GM19025 (cell line): ENCODE measurements around the gene ENTPD3.
"Not testable (repeated sequence)": the region's sequence is repeated elsewhere in the genome, so short reads cannot be mapped to it uniquely, and the experiment has no call there.

Experiments used
- ATAC-seq: cut with Tn5 transposase; IDR thresholded peaks from one replicate; pipeline ENCODE4 v1.9.1; 2021; ENCODE audit warnings: mild to moderate bottlenecking, low read depth, moderate library complexity; ENCODE audit not compliant: unreplicated experiment

ENTPD3 gene

DNA sequence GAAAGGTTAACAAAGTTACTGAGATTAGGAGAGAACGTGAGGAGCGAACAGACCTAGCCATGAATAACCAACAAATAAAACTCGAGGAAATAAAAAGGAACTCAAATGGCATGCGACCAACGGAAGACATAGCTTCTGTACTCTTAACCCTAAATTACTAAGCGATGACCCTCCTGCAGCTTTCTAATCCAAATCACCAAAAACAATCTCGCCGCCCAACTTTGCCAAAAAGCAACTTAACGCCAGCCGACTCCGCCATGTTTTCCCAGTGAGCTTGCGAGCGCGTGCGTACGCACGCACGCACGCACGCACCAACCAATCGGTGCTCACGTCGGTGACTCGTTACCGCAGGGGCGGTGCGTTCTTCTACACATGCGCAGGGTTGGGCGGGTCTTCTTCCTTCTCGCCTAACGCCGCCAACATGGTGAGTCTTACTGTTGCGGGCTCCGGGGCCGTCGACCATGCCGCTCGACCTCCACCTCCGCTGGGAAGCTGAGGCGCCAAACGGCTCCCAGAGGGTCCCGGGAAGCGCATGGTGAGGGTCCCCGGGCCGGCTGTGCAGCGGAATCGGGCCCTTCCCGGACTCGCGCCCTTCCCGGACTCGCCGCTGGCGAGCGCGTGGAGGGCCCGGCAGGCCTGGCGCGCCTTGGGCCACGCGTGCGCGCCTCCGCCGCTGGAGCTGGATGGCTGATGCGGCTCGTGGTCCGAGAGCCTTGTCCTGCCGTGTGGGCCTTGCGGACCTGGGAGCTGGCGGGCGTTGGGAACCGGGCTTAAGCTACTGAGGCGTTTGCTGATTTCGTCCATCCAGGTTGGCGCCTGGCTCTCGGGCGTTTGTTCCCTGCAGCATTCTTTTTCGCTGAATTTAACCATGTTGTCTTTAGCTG is 70.2 kb downstream of the ENTPD3 start, which contains the start of gene RPL14:
TSS of gene RPL14 (plus strand) at position 400 of the 884 bp plus-strand sequence. CDS start at position 533, 133 bp downstream.
- peak; percentile 62 for ATAC-seq

- ATAC-seq, result no peak
Observed at GRCh38 chr3:40458473-40458872, 71.5 kb downstream of the ENTPD3 start.

DNA sequence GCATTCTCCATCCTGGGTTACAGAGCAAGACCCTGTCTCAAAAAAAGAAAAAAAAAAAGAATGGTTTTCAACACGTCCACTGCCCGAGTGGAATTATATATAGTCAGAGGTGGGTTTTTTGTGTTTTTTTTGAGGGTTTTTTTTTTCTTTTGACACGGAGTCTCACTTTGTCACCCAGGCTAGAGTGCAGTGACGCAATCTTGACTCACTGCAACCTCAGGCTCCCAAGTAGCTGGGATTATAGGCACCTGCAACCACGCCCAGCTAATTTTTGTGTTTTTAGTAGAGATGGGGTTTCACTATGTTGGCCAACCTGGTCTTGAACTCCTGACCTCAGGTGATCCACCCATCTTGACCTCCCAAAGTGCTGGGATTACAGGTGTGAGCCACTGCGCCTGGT is 73.5 kb downstream of the ENTPD3 start:
- ATAC-seq, result not testable (repeated sequence)

DNA sequence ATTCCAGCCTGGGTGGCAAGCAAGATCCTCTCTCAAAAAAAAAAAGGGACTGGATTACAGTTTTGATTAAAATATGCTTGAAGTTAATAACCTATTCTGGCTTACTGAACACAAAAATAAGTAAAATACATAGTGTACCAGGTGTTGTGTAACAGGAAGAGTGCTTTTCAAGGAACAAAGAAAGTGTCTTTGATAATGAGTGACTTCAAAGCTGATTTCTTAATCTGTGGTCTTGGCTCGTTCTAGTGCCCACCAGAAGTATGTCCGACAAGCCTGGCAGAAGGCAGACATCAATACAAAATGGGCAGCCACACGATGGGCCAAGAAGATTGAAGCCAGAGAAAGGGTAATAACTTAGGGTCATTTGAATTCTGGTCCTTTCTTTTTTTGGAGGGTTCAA is 74.2 kb downstream of the ENTPD3 start:
- ATAC-seq, result no peak

GRCh38 chr3:40462838-40463237 is 75.9 kb downstream of the ENTPD3 start:
- ATAC-seq, result not testable (repeated sequence)

DNA sequence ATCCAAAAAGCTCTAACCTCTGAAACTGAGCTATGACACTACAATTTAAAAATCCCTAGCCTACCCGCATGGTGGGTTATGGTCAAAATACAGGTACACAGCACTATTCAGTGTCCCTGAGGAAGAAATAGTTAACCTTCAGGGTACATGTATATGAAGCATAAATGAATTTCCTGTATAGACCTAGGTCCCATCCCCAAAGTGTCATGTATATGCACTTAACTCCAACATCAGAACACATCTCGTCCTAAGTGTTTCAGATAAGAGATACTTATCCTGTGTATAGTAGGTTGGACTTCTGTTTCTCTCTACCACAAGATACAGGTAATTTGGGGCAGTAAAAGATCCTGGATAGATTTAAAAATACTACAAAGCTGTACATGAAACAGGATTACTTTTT is 76.6 kb downstream of the ENTPD3 start:
- ATAC-seq, result no peak

DNA sequence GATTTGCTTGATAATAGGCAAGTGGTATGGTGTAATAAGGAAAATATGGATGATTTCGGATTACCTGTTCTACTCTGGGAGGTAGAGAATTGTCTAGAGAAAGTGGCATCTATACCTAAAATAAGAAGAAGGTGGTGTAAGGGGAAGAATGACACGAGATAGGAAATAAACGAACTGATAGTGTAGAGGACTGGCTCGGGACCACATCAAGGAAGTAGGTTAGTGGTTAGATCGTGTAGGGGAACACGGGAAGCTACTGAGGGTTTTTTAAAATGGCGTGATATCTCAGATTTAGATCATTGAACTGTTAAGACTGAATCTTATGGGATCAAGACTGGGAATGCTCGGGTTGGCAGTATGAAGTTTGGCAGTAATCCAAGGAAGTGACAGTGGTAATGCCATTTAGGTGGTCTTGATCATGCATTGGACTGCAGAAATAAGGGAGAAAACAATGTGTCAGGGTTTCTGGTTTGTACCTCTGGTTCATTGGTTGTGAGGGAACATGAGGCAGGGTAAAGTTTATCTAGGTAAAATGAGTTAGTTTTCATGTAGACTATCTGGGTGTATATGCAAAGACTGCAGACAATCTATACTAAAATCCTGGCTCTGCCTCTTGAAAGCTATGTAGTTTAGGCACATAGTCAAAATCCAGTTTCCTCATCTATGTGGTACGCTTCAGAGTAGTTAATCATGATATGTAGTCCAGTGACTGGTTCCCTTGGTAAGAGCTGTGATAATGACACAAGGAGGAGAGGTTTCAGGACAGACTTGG is 77.5 kb downstream of the ENTPD3 start:
- ATAC-seq, result no peak

DNA sequence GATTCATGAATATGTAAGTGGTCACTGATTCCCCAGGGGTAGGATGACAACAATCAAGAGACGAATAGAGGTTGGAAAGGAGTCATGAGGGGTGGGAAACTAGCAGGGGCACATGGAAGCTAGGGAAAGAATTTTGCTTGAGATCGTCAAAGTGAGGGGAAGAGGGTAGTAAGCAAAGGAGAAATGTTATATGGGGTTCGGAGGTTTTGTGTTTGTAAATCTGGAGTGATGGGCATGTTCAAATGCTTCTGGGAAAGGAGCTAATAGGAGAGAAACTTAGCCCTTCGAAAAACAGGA is 78.1 kb downstream of the ENTPD3 start:
- ATAC-seq, result no peak

DNA sequence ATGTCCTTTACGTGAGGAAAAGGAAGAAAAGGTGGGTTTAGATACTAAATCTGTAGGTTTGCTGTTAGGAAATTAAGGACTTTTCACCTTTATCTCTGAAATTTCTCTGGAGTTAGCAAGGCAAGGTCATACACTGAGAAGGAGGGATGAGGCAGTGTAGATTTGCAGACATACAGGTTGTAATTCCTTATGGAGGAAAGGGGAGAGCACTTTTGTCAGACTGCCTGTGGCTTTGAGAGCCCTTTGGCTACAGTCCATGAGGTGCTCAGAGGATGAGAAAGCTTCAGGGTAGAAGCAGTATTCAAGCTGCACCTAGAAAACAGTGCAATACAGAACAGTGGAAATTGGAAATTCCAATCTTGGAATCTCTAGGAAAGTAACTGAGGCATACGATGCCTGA is 78.5 kb downstream of the ENTPD3 start:
- no peak for ATAC-seq

DNA sequence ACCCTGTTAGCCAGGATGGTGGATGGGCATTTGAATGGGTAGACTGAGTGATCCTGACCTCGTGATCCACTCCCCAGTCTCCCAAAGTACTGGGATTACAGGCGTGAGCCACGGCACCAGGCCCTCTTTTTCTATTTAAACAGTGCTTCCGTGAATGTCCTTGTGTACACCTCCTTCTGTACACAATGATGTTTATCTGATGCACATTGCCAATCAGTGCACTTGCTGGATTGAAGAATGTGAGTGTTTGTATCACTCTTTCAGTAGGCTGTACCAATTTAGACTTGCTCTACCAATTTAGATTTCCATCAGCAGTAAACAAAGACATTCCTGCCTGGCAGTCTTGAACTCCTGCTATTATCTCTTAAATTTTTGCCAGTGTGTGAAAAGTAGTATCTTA is 81.0 kb downstream of the ENTPD3 start:
- no peak for ATAC-seq

GRCh38 chr3:40470701-40471100 is 83.7 kb downstream of the ENTPD3 start:
- no peak for ATAC-seq

DNA sequence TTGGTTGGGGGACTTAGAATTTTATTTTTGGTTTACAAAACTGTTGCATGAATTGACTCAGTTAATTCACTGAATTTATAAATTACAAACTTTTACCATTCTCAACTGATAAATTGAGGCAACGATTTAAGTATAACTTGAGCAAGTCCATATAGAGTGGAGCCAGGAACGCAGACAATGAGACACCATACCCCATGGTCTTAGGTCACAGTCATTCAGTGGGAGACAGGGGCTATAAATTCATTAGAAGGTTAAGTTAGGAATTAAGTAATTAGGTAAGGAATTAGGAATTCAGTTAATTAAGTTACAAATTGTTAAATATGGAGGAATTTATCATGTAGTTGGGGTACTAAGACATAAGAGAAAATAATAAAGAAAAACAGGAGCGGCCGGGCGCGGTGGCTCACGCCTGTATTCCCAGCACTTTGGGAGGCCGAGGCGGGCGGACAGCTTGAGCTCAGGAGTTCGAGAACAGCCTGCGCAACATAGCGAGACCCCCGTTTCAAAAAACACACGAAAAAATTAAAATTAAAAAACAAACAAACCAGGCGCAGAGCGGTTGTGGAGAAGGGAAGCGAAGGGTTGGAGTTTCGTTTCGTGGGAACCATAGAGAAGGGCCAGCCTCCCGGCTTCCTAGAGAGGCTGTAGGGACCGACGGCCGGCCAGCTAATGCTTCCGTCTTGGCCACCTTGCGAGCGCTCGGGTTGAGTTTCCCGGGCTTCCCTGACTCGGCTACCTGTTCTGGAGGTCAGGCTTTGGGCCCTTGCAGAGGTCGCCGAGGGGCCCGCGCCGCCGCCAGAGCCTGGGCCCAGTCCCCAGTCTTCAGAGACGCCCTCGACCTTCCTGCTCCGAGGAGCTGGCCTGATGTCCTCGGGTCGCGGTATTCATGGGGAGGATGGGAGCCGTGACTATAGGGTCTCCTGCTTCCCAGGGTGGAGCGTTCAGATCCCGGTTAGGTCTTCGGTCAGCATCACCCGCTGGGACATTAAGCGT is 89.8 kb downstream of the ENTPD3 start, which contains the start of gene ZNF619:
TSS of gene ZNF619 (plus strand) at position 645 of the 993 bp plus-strand sequence. CDS start 858 bp downstream, outside the sequence.
- peak; percentile 74 for ATAC-seq

DNA sequence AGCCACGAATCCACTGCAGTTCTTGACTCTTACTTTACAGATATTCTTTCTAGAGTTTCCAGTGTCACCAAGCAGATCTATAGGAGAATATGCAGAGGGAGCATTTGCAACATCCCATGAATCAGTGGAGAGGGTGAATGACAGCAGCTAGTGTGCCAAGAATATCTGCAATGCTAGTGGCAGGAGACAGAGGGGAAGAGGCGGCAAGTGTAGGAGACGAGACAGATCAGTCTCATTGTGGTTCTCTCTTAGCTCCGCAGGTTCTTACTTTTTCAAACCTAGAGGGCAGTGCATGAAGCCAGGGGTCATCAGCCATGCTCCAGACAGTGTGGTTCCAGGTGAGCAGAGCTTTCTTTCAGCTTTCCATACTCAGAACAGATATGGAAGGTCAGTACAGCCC is 90.7 kb downstream of the ENTPD3 start:
- no peak for ATAC-seq
